HG03457 (cell line): Measurements from ENCODE around the gene CZIB.
"Not testable (repeated sequence)": the region's sequence is repeated elsewhere in the genome, so short reads cannot be mapped to it uniquely, and the experiment has no call there.

Experiments used
- ATAC-seq: cut with Tn5 transposase; IDR thresholded peaks from one replicate; pipeline ENCODE4 v1.9.1; 2021; ENCODE audit warnings: moderate number of reproducible peaks; ENCODE audit not compliant: unreplicated experiment

The CZIB gene

GRCh38 chr1:53189061-53189460 lies 31.4 kb downstream of the CZIB start:
- ATAC-seq: no peak

- ATAC-seq: no peak
Observed at GRCh38 chr1:53188099-53188498, 32.3 kb downstream of the CZIB start.

- no peak for ATAC-seq
Observed at GRCh38 chr1:53187401-53187800, 33.0 kb downstream of the CZIB start.

- no peak for ATAC-seq
Observed at GRCh38 chr1:53186533-53186932, 33.9 kb downstream of the CZIB start.

- not testable (repeated sequence) for ATAC-seq
Observed at GRCh38 chr1:53185955-53186297, 34.5 kb downstream of the CZIB start.

GRCh38 chr1:53183095-53183990 lies 37.1 kb downstream of the CZIB start:
- ATAC-seq: no peak

- ATAC-seq: no peak
Observed at GRCh38 chr1:53182716-53183094, 37.7 kb downstream of the CZIB start.

- ATAC-seq: no peak
Observed at GRCh38 chr1:53182111-53182593, 38.3 kb downstream of the CZIB start.

GRCh38 chr1:53180951-53181350 lies 39.5 kb downstream of the CZIB start:
- no peak for ATAC-seq

GRCh38 chr1:53180226-53180625 lies 40.2 kb downstream of the CZIB start:
- no peak for ATAC-seq

- no peak for ATAC-seq
Observed at GRCh38 chr1:53176452-53177208, 43.8 kb downstream of the CZIB start.

- no peak for ATAC-seq
Observed at GRCh38 chr1:53174971-53175913, 45.2 kb downstream of the CZIB start.

- ATAC-seq: no peak
Observed at GRCh38 chr1:53172426-53173128, 47.9 kb downstream of the CZIB start.

GRCh38 chr1:53166912-53167311 lies 53.5 kb downstream of the CZIB start:
- ATAC-seq: no peak

GRCh38 chr1:53166366-53166765 lies 54.1 kb downstream of the CZIB start:
- no peak for ATAC-seq

- ATAC-seq: no peak
Observed at GRCh38 chr1:53165408-53165961, 54.9 kb downstream of the CZIB start.
